ENCODE data around the gene PTPRN2.
A peak's percentile ranks its signal among the peaks of the same experiment; 100 is the strongest.

GRCh38 chr7:157622408-157623205 lies 965.0 kb downstream of the PTPRN2 start:
- no peak for TF ChIP-seq CTCF (IDR thresholded peaks at IDR 0.05; ENCODE audit: low read depth, low read length)
- peak; percentile 73; the same call in 1 of the 2 replicates for TF ChIP-seq MYC (IDR thresholded peaks at IDR 0.05; ENCODE audit: low read depth, low read length)
- TF ChIP-seq, protein P1, sequence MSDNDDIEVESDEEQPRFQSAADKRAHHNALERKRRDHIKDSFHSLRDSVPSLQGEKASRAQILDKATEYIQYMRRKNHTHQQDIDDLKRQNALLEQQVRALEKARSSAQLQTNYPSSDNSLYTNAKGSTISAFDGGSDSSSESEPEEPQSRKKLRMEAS (IDR thresholded peaks at IDR 0.05; ENCODE audit: low read depth, low read length), result peak; percentile 67
- no peak for TF ChIP-seq POLR2A (IDR thresholded peaks at IDR 0.05; ENCODE audit: extremely low read depth, insufficient read length)
